SU-DHL-6 (cell line): ENCODE data around the gene MYO15A.

Experiments
- H2AFZ ChIP-seq: fragments of 200-600 bp; sonication (generic); 2 replicates; pipeline ENCODE4 v1.6.1; 2014; ENCODE audit warnings: low read depth, mild to moderate bottlenecking, moderate library complexity, mixed read lengths, antibody characterized with exemption, low read length; ENCODE audit not compliant: severe bottlenecking
- H3F3A ChIP-seq: fragments of 200-600 bp; shearing (Covaris generic); 2 replicates; pipeline ENCODE4 v1.6.0; 2016; ENCODE audit warnings: antibody characterized with exemption, mild to moderate bottlenecking; ENCODE audit not compliant: insufficient read depth
- H3K27ac ChIP-seq: fragments of 200-600 bp; sonication (generic); 2 replicates; pipeline ENCODE4 v1.5.1; 2016; ENCODE audit warnings: low read depth, mild to moderate bottlenecking, low read length, moderate library complexity, mixed read lengths
- H3K27me3 ChIP-seq: fragments of 200-600 bp; sonication (generic), shearing (Covaris generic); 2 replicates; pipeline ENCODE4 v1.6.0; 2014; ENCODE audit warnings: mild to moderate bottlenecking, low read length
- H3K36me3 ChIP-seq: fragments of 200-600 bp; sonication (generic); 2 replicates; pipeline ENCODE4 v1.6.1; 2014; ENCODE audit warnings: mild to moderate bottlenecking, low read length, mixed read lengths
- H3K4me2 ChIP-seq: fragments of 300-600, 200-600 bp; shearing (Covaris generic), sonication (generic); 2 replicates; pipeline ENCODE4 v1.6.0; 2014; ENCODE audit warnings: low read length, low read depth, mild to moderate bottlenecking; ENCODE audit not compliant: poor library complexity, severe bottlenecking
- H3K4me3 ChIP-seq: fragments of 200-600 bp; sonication (generic); 2 replicates; pipeline ENCODE4 v1.5.1; 2014; ENCODE audit warnings: antibody characterized with exemption, low read length, mild to moderate bottlenecking, mixed read lengths; ENCODE audit not compliant: insufficient read depth, poor library complexity, severe bottlenecking
- H3K79me2 ChIP-seq: fragments of 200-600 bp; sonication (generic); 2 replicates; pipeline ENCODE4 v1.6.1; 2014; ENCODE audit warnings: mild to moderate bottlenecking, low read length, moderate library complexity; ENCODE audit not compliant: insufficient read depth
- H3K9ac ChIP-seq: fragments of 200-600 bp; sonication (generic); 2 replicates; pipeline ENCODE4 v1.7.0; 2014; ENCODE audit warnings: mild to moderate bottlenecking, low read length
- H3K9me2 ChIP-seq: fragments of 200-600 bp; sonication (generic); replicated peaks from 2 replicates; pipeline ENCODE4 v1.6.1; 2014; ENCODE audit warnings: low read length; ENCODE audit not compliant: insufficient read depth
- H3K9me3 ChIP-seq: fragments of 200-600 bp; sonication (generic); 2 replicates; pipeline ENCODE4 v1.6.1; 2014; ENCODE audit warnings: low read length, mixed read lengths; ENCODE audit not compliant: insufficient read depth
- H4K20me1 ChIP-seq: fragments of 200-600 bp; sonication (generic); 2 replicates; pipeline ENCODE4 v1.6.1; 2014; ENCODE audit warnings: low read depth, mild to moderate bottlenecking, antibody characterized with exemption, low read length, moderate library complexity, mixed read lengths
- CTCF ChIP-seq: fragments of 200-600 bp; sonication (generic); IDR thresholded peaks from one replicate; pipeline ENCODE4 v1.5.1; 2017; ENCODE audit warnings: antibody characterized with exemption, mild to moderate bottlenecking, low read length, moderate library complexity; ENCODE audit not compliant: insufficient read depth, poor library complexity, severe bottlenecking
- EZH2phosphoT487 ChIP-seq: fragments of 200-600 bp; sonication (generic), shearing (Covaris generic); conservative IDR thresholded peaks from 2 replicates; pipeline ENCODE4 v1.6.1; 2018; ENCODE audit warnings: mild to moderate bottlenecking, antibody characterized with exemption, low read length, moderate library complexity, mixed read lengths

MYO15A gene

DNA sequence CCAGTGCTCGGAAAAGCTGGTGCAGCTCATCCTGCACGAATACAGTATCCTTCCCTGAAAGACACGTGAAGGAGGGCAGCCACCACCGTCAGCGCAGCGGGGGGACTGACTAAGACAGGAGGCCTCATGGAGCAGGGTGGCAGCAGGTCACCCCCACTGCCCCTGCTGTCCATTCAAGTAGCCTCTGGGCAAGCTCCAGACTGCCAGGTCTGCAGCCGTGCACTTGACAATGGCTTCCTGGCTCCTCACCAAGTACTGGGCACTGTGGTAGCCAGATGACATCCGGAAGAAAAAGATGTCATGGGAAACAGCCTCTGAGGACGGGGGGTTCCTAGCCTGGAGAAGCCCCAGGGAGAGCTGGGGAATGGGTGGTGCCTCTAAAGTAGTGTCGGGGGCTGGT is 7.9 kb upstream of the MYO15A start:
- no peak overlapping the region for H2AFZ ChIP-seq
- no peak for TF ChIP-seq CTCF
- H3K9ac ChIP-seq = no peak overlapping the region
- no peaks in the 10 kb centered on the region for H3K9me2 ChIP-seq
- no peak overlapping the region for H3K4me3 ChIP-seq
- no peaks in the 10 kb centered on the region for H3K27me3 ChIP-seq
- H3K36me3 ChIP-seq = no peaks in the 10 kb centered on the region
- no peak overlapping the region for H3K27ac ChIP-seq
- H3K79me2 ChIP-seq = peaks cover 3% of the 10 kb centered on the region; the same call in 1 of the 2 replicates
- H3K9me3 ChIP-seq = no peaks in the 10 kb centered on the region
- H3F3A ChIP-seq = no peaks in the 10 kb centered on the region
- H4K20me1 ChIP-seq = no peaks in the 10 kb centered on the region
- H3K4me2 ChIP-seq = no peak overlapping the region

GRCh38 chr17:18101828-18102227 is 6.7 kb upstream of the MYO15A start:
- no peak overlapping the region for H3K27ac ChIP-seq
- H3K9me2 ChIP-seq = no peaks in the 10 kb centered on the region
- peaks cover 1% of the 10 kb centered on the region; the same call in 1 of the 2 replicates for H3K79me2 ChIP-seq
- no peak overlapping the region for H3K4me2 ChIP-seq
- no peak overlapping the region for H3K9ac ChIP-seq
- no peak for TF ChIP-seq EZH2phosphoT487
- no peak for TF ChIP-seq CTCF
- H3K9me3 ChIP-seq = no peaks in the 10 kb centered on the region
- H3F3A ChIP-seq = no peaks in the 10 kb centered on the region
- no peak overlapping the region for H3K4me3 ChIP-seq
- no peak overlapping the region for H2AFZ ChIP-seq
- H3K36me3 ChIP-seq = no peaks in the 10 kb centered on the region
- no peaks in the 10 kb centered on the region for H3K27me3 ChIP-seq
- no peaks in the 10 kb centered on the region for H4K20me1 ChIP-seq

DNA sequence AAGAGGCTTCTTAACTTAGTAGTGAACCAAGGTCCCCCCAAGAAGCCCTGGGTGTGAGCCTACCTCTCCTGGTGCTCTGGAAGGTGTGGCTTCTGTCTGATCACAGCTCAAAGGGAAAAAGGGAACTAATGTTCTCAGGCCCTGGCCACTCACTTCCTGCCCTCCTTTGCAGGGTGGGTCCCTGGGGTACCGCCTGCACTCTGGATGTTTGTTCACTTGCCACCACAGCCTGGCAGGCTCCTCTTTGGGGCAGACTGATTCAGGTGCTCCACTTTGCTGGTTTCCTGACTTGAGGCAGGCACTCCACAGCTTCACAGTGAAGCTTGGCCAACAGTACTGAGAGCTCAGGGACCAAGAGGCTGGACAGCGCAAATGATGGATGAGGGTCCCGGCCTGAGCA is 5.9 kb upstream of the MYO15A start:
- no peak overlapping the region for H3K4me2 ChIP-seq
- no peak overlapping the region for H3K27ac ChIP-seq

More for the DNA sequence above, 5.9 kb upstream of the MYO15A start:
- no peak for TF ChIP-seq EZH2phosphoT487
- TF ChIP-seq CTCF = no peak
- no peaks in the 10 kb centered on the region for H3F3A ChIP-seq
- no peak overlapping the region for H3K4me3 ChIP-seq
- no peaks in the 10 kb centered on the region for H3K27me3 ChIP-seq
- H2AFZ ChIP-seq = no peak overlapping the region
- H3K36me3 ChIP-seq = no peaks in the 10 kb centered on the region
- no peaks in the 10 kb centered on the region for H3K79me2 ChIP-seq
- no peaks in the 10 kb centered on the region for H3K9me3 ChIP-seq
- no peaks in the 10 kb centered on the region for H3K9me2 ChIP-seq
- H3K9ac ChIP-seq = no peak overlapping the region
- H4K20me1 ChIP-seq = no peaks in the 10 kb centered on the region
